KMS-11 (cell line): ENCODE results near the gene KIFC3.

ENCODE experiments used
- H2AFZ ChIP-seq: fragments of 200-600 bp; sonication (generic); 2 replicates; pipeline ENCODE4 v1.6.1; 2016; ENCODE audit warnings: antibody characterized with exemption, mixed run types, low read depth
- H3K27ac ChIP-seq: fragments of 200-600 bp; sonication (generic); 2 replicates; pipeline ENCODE4 v1.6.1; 2016; ENCODE audit warnings: mild to moderate bottlenecking, mixed run types
- H3K27me3 ChIP-seq: fragments of 200-600 bp; sonication (generic); 2 replicates; pipeline ENCODE4 v1.6.1; 2017; ENCODE audit warnings: mild to moderate bottlenecking, low read depth, mixed run types, moderate library complexity; ENCODE audit not compliant: insufficient read depth
- H3K36me3 ChIP-seq: fragments of 200-600 bp; sonication (generic); 2 replicates; pipeline ENCODE4 v1.6.1; 2017; ENCODE audit warnings: mild to moderate bottlenecking, mixed run types; ENCODE audit not compliant: insufficient read depth
- H3K4me1 ChIP-seq: fragments of 200-600 bp; sonication (generic); 2 replicates; pipeline ENCODE4 v1.6.1; 2016; ENCODE audit warnings: mild to moderate bottlenecking, low read depth, mixed run types; ENCODE audit not compliant: poor library complexity, severe bottlenecking
- H3K4me2 ChIP-seq: fragments of 200-600 bp; sonication (generic); 2 replicates; pipeline ENCODE4 v1.7.0; 2016; ENCODE audit warnings: mild to moderate bottlenecking, mixed run types
- H3K4me3 ChIP-seq: fragments of 200-600 bp; sonication (generic); IDR thresholded peaks from 2 replicates; pipeline ENCODE4 v1.6.1; 2017; ENCODE audit warnings: low read depth, low read length, mixed read lengths; ENCODE audit not compliant: insufficient read depth
- H3K79me2 ChIP-seq: fragments of 200-600 bp; sonication (generic); 2 replicates; pipeline ENCODE4 v1.6.1; 2016; ENCODE audit warnings: low read depth, mixed run types; ENCODE audit not compliant: insufficient read depth
- H3K9ac ChIP-seq: fragments of 200-600 bp; sonication (generic); 2 replicates; pipeline ENCODE4 v1.6.1; 2016; ENCODE audit warnings: mild to moderate bottlenecking, mixed run types
- H4K20me1 ChIP-seq: fragments of 200-600 bp; sonication (generic); 2 replicates; pipeline ENCODE4 v1.6.1; 2016; ENCODE audit warnings: mild to moderate bottlenecking, mixed run types; ENCODE audit not compliant: insufficient read depth
- CTCF ChIP-seq: fragments of 200-600 bp; sonication (generic); conservative IDR thresholded peaks from 2 replicates; pipeline ENCODE4 v1.6.1; 2017; ENCODE audit warnings: low read depth, mild to moderate bottlenecking, antibody characterized with exemption, low read length, moderate library complexity, mixed read lengths

The KIFC3 gene

GRCh38 chr16:57810197-57811031 is 8.1 kb upstream of the KIFC3 start:
- H3K9ac ChIP-seq = peak overlapping the region; percentile 65
- peaks cover 63% of the 10 kb centered on the region for H3K4me1 ChIP-seq
- TF ChIP-seq CTCF = no peak
- H3K4me2 ChIP-seq = peak overlapping the region; percentile 87
- no peaks in the 10 kb centered on the region for H4K20me1 ChIP-seq
- H3K27me3 ChIP-seq = no peaks in the 10 kb centered on the region
- no peaks in the 10 kb centered on the region for H3K36me3 ChIP-seq
- peak overlapping the region; percentile 55 for H2AFZ ChIP-seq
- H3K27ac ChIP-seq = peak overlapping the region; percentile 92
- no peaks in the 10 kb centered on the region for H3K79me2 ChIP-seq
- no peak overlapping the region for H3K4me3 ChIP-seq

- H3K4me3 ChIP-seq = no peak overlapping the region
- H3K36me3 ChIP-seq = no peaks in the 10 kb centered on the region
- peak overlapping the region; percentile 92 for H3K27ac ChIP-seq
- peak overlapping the region; percentile 65; the same call in 1 of the 2 replicates for H3K9ac ChIP-seq
- H2AFZ ChIP-seq = peak overlapping the region; percentile 55; the same call in 1 of the 2 replicates
- no peak for TF ChIP-seq CTCF
- no peaks in the 10 kb centered on the region for H3K79me2 ChIP-seq
- no peaks in the 10 kb centered on the region for H4K20me1 ChIP-seq
- peak overlapping the region; percentile 87 for H3K4me2 ChIP-seq
- H3K27me3 ChIP-seq = no peaks in the 10 kb centered on the region
- peaks cover 54% of the 10 kb centered on the region for H3K4me1 ChIP-seq
Measured at GRCh38 chr16:57809276-57810196, 7.2 kb upstream of the KIFC3 start.

GRCh38 chr16:57808589-57809228 is 6.4 kb upstream of the KIFC3 start:
- Histone ChIP-seq H3K79me2 (no peaks in the 10 kb centered on the region), H3K27me3 (no peaks in the 10 kb centered on the region), H3K27ac (no peak overlapping the region; the same call in 1 of the 2 replicates), H4K20me1 (no peaks in the 10 kb centered on the region), H3K9ac (no peak overlapping the region), H2AFZ (peak overlapping the region; percentile 41; the same call in 1 of the 2 replicates), H3K4me1 (peaks cover 47% of the 10 kb centered on the region), H3K4me3 (no peak overlapping the region), H3K4me2 (peak overlapping the region; percentile 40), H3K36me3 (no peaks in the 10 kb centered on the region)
- no peak for TF ChIP-seq CTCF

GRCh38 chr16:57807968-57808528 is 5.8 kb upstream of the KIFC3 start:
- Histone ChIP-seq H3K9ac (no peak overlapping the region), H3K79me2 (no peaks in the 10 kb centered on the region), H3K36me3 (no peaks in the 10 kb centered on the region), H2AFZ (peak overlapping the region; percentile 41; the same call in 1 of the 2 replicates), H3K4me1 (peaks cover 47% of the 10 kb centered on the region), H3K4me3 (no peak overlapping the region), H3K4me2 (peak overlapping the region; percentile 40), H3K27me3 (no peaks in the 10 kb centered on the region), H3K27ac (no peak overlapping the region), H4K20me1 (no peaks in the 10 kb centered on the region)
- TF ChIP-seq CTCF = no peak
